ENCODE results near the gene EEFSEC.

EEFSEC gene

GRCh38 chr3:128456776-128457715 lies 303.8 kb downstream of the EEFSEC start:
- DNase-seq: no peak

- DNase-seq: no peak
Observed at GRCh38 chr3:128457937-128458336, 304.7 kb downstream of the EEFSEC start.

Data from T-helper 9 cell (primary cell).